GM12878 (cell line): Measurements from ENCODE around the gene LMAN2. TPM values are rescaled to one million over a fixed set of nuclear protein-coding genes. Genes with fewer than 3 reads are reported as not detected.

Experiments
- ATAC-seq: fragments of 200-7000 bp; cut with Tn5 transposase; 3 replicates; pipeline ENCODE4 v1.9.1; 2020; ENCODE audit warnings: mild to moderate bottlenecking, moderate library complexity
- BruUV-seq: library from RNA; stranded (reverse); fragments of 400-500 nt; replicated peaks from 2 replicates; lab custom pipeline; 2021; lab: Mats Ljungman, UMichigan
- CTCF ChIA-PET: fragments of 300-600 bp; sonication (Branson Sonifier 250); formaldehyde crosslinking; extraction: SDS; loops from one replicate; lab custom pipeline; 2021; ENCODE audit warnings: inconsistent platforms; lab: Yijun Ruan, JAX
- POLR2A ChIA-PET: fragments of 350-600 bp; formaldehyde crosslinking; extraction: SDS; loops from one replicate; lab custom pipeline; 2021; ENCODE audit warnings: inconsistent platforms; lab: Charles Lee
- RAD21 ChIA-PET: fragments of 300-600 bp; sonication (Branson Sonifier 250); formaldehyde crosslinking; loops from one replicate; lab custom pipeline; 2023; ENCODE audit warnings: antibody characterized with exemption; ENCODE audit not compliant: unreplicated experiment; lab: Charles Lee
- SMC1A ChIA-PET: fragments of 300-600 bp; sonication (Branson Sonifier 250); formaldehyde crosslinking; loops from one replicate; lab custom pipeline; 2023; ENCODE audit not compliant: unreplicated experiment, uncharacterized antibody; lab: Charles Lee
- DNase-seq: peaks from one replicate; pipeline ENCODE4 v3.0.0-alpha.2; 2011; ENCODE audit warnings: low read depth, low spot score
- FAIRE-seq: peaks from 3 replicates; lab custom pipeline; 2011; peaks lifted over from hg19 to GRCh38; lab: Jason Lieb, UNC
- H2AFZ ChIP-seq: 2 replicates; pipeline ENCODE4 v1.6.0; 2011; ENCODE audit warnings: low read depth, low read length, control low read depth; ENCODE audit not compliant: control insufficient read depth
- H3K27ac ChIP-seq: 2 replicates; pipeline ENCODE4 v1.5.1; 2011; ENCODE audit warnings: control low read depth; ENCODE audit not compliant: control insufficient read depth, insufficient read depth
- H3K27me3 ChIP-seq, 2 experiments: replicated peaks in 1 of 2; 2 replicates each; pipeline versions ENCODE4 v1.6.0 to v1.6.1; 2011; ENCODE audit warnings: low read length in 1 of 2; ENCODE audit not compliant: control insufficient read depth in 2 of 2, insufficient read depth in 2 of 2
- H3K36me3 ChIP-seq, 2 experiments: 2 replicates each; pipeline ENCODE4 v1.5.1; 2011; ENCODE audit warnings: low read length in 1 of 2; ENCODE audit not compliant: control insufficient read depth in 2 of 2, insufficient read depth in 2 of 2
- H3K4me1 ChIP-seq: 2 replicates; pipeline ENCODE4 v1.6.1; 2011; ENCODE audit warnings: mild to moderate bottlenecking, low read length, moderate library complexity, mixed read lengths; ENCODE audit not compliant: control insufficient read depth, insufficient read depth
- H3K4me2 ChIP-seq: 2 replicates; pipeline ENCODE4 v1.6.0; 2011; ENCODE audit warnings: control low read depth; ENCODE audit not compliant: control insufficient read depth, insufficient read depth
- H3K4me3 ChIP-seq: fragments of 200-600 bp; sonication (generic); 2 replicates; pipeline ENCODE4 v1.5.1; 2016
- H3K79me2 ChIP-seq: 2 replicates; pipeline ENCODE4 v1.6.0; 2011; ENCODE audit warnings: low read length; ENCODE audit not compliant: control insufficient read depth, insufficient read depth
- H3K9ac ChIP-seq: 2 replicates; pipeline ENCODE4 v1.8.0; 2011; ENCODE audit warnings: low read length, control low read depth, mixed read lengths; ENCODE audit not compliant: control insufficient read depth, insufficient read depth
- H3K9me3 ChIP-seq: replicated peaks from 3 replicates; pipeline ENCODE4 v1.5.1; 2011; ENCODE audit warnings: mild to moderate bottlenecking, low read length; ENCODE audit not compliant: control insufficient read depth, insufficient read depth
- H4K20me1 ChIP-seq: 2 replicates; pipeline ENCODE4 v1.6.0; 2011; ENCODE audit not compliant: control insufficient read depth, insufficient read depth
- CBFB ChIP-seq: IDR thresholded peaks from 2 replicates; pipeline ENCODE4 v1.6.1; 2016; ENCODE audit warnings: antibody characterized with exemption, low read depth
- CHD4 ChIP-seq: fragments of 200-600 bp; sonication (generic); IDR thresholded peaks from 2 replicates; pipeline ENCODE4 v1.6.1; 2016; ENCODE audit warnings: mild to moderate bottlenecking
- FOXK2 ChIP-seq: fragments of 450-650 bp; IDR thresholded peaks from 2 replicates; pipeline ENCODE4 v1.6.1; 2017; ENCODE audit warnings: mild to moderate bottlenecking, moderate library complexity
- IKZF2 ChIP-seq, 2 experiments: fragments of 450-650 bp; IDR thresholded peaks; 2 replicates each; pipeline ENCODE4 v1.6.1; 2017; ENCODE audit warnings: mild to moderate bottlenecking in 2 of 2, moderate library complexity in 2 of 2
- POU2F2 ChIP-seq: IDR thresholded peaks from 3 replicates; pipeline ENCODE4 v1.6.1; 2011; ENCODE audit warnings: low read depth, mild to moderate bottlenecking, low read length, borderline replicate concordance
- RELA ChIP-seq: fragments of 450-650 bp; IDR thresholded peaks from 2 replicates; pipeline ENCODE4 v1.8.0; 2014; ENCODE audit warnings: borderline replicate concordance; ENCODE audit not compliant: partially characterized antibody
- SP1 ChIP-seq: IDR thresholded peaks from one replicate; pipeline ENCODE4 v1.6.1; 2011; ENCODE audit warnings: low read depth, low read length
- YY1 ChIP-seq: IDR thresholded peaks from 2 replicates; pipeline ENCODE4 v1.6.1; 2011; ENCODE audit warnings: low read depth, mild to moderate bottlenecking, low read length
- ZSCAN29 ChIP-seq: fragments of 450-650 bp; IDR thresholded peaks from 2 replicates; pipeline ENCODE4 v1.6.1; 2017; ENCODE audit warnings: mild to moderate bottlenecking, moderate library complexity
- WGBS: methylation state at CpG from one replicate; pipeline ENCODE4 v1.1.6; 2016; ENCODE audit warnings: low lambda C conversion rate; ENCODE audit not compliant: insufficient replicate concordance, insufficient coverage; ENCODE audit errors: missing lambda C conversion rate; 5-methylcytosine and 5-hydroxymethylcytosine counted together
- in situ Hi-C: fragments of 300-500 bp; cut with MboI; formaldehyde crosslinking; loops from 9 replicates; pipeline ENCODE4 v1.14.3; 2018; ENCODE audit warnings: mixed read lengths
- intact Hi-C: fragments of 100-400 bp; cut with micrococcal nuclease; formaldehyde crosslinking; loops from one replicate; pipeline ENCODE4 v1.14.2; 2022; ENCODE audit not compliant: unreplicated experiment
- polyA plus RNA-seq, 11 experiments: library from polyadenylated mRNA; depleted of rRNA in 4 of 11; unstranded in 6 of 11; stranded (reverse) in 5 of 11; fragments of >200 nt; fragmentation: Nextera tagmentation in 4 of 11; fragmentation: Illumina TruSeq in 1 of 11; extraction: Ambion mirVana in 4 of 11; extraction: Trizol in 1 of 11; gene quantifications; 1 replicate in 1 of 11; 2 replicates in 10 of 11; pipeline versions ENCODE4 v1.2.1 to v1.2.3, GENCODE V29; 2011 to 2016; ENCODE audit warnings: inconsistent platforms in 2 of 11, missing spikeins in 2 of 11, low read depth in 1 of 11
- total RNA-seq, 4 experiments: library from RNA; depleted of rRNA in 3 of 4; stranded (reverse); fragments of >200 nt in 3 of 4; fragmentation: Illumina TruSeq in 1 of 4; extraction: Trizol in 1 of 4; gene quantifications; 2 replicates each; pipeline versions ENCODE4 v1.2.1 to v1.2.3, GENCODE V29; 2013 to 2021
- TF ChIP-seq, protein P1 (sequence below): fragments of 450-650 bp; formaldehyde crosslinking; IDR thresholded peaks from 2 replicates; pipeline ENCODE4 v1.4.0; 2022; ENCODE audit warnings: mild to moderate bottlenecking, moderate library complexity
- TF ChIP-seq, protein P2 (sequence below): IDR thresholded peaks from 2 replicates; pipeline ENCODE4 v1.6.1; 2011; ENCODE audit warnings: borderline replicate concordance, low read depth, mild to moderate bottlenecking, moderate library complexity, low read length; ENCODE audit not compliant: insufficient read depth, poor library complexity, severe bottlenecking
- TF ChIP-seq, protein P3 (sequence below): fragments of 450-650 bp; IDR thresholded peaks from 2 replicates; pipeline ENCODE4 v1.6.1; 2017; ENCODE audit warnings: mild to moderate bottlenecking, moderate library complexity
- TF ChIP-seq, protein P4 (sequence below): fragments of 450-650 bp; IDR thresholded peaks from 2 replicates; pipeline ENCODE4 v1.6.1; 2017; ENCODE audit warnings: mild to moderate bottlenecking, low read depth, inconsistent platforms; ENCODE audit not compliant: poor library complexity, severe bottlenecking

Gene LMAN2
- total and polyA plus RNA-seq, 10 of the 15 experiments (the other 5 are each of a cell fraction or from before 2014, with no cell fraction given), result 2.4 to 264 (median 147) TPM

DNA sequence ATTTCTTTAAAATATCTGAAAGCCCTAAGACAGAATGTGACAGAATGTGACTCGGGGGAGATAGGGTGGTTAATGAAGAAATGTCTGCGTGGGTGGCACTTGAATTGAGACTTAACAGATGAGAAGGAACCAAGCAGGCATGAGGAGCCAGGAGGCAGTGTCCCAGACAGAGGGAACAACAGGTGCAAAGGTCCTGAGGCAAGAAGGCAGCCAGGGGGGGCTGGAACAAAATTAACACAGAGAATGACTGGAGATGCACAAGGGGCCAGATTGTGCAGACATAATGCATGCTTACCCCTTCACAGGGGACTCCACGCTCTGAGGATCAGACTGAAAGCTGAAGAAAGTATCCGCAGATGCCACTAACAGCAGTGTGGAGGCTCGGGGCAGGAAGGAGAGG is 1.7 kb downstream of the LMAN2 start:
- H3K9ac ChIP-seq, result peak overlapping the region; percentile 91
- FAIRE-seq (no peak), DNase-seq (no peak), ATAC-seq (no peak)
- no peaks in the 10 kb centered on the region for H3K9me3 ChIP-seq
- peaks cover 13% of the 10 kb centered on the region for H3K4me1 ChIP-seq
- RAD21 ChIA-PET, result interaction anchor here (1.2 to 2.1 kb wide), 2 partner anchors 29 to 33 kb away, joined by 3 to 6 read pairs; no protein-coding TSS in a partner anchor
- BruUV-seq, result no TSS peak
- no peak overlapping the region for H3K27ac ChIP-seq
- no peaks in the 10 kb centered on the region for H3K27me3 ChIP-seq
- in situ Hi-C loops, result no loop called here
- peak overlapping the region; percentile 90 for H3K4me2 ChIP-seq
- CTCF ChIA-PET, result interaction anchor here (1.3 to 7.2 kb wide), 6 partner anchors 23 to 106 kb away, joined by 4 to 46 read pairs (median 8); no protein-coding TSS in a partner anchor
- SMC1A ChIA-PET, result interaction anchor here (1.2 to 1.8 kb wide), 3 partner anchors 8 to 40 kb away, joined by 4 to 8 read pairs (median 7); partner anchors contain the start of gene RGS14
- H3K4me3 ChIP-seq, result peak overlapping the region; percentile 98
- WGBS, result 56% methylated on average over 5 of the region's 5 CpGs
- intact Hi-C loops, result no loop called here
- TF ChIP-seq YY1, result no peak
- TF ChIP-seq IKZF2 (IDR thresholded peaks at IDR 0.05), result no peak
- TF ChIP-seq RELA, result no peak
- TF ChIP-seq, protein P1, sequence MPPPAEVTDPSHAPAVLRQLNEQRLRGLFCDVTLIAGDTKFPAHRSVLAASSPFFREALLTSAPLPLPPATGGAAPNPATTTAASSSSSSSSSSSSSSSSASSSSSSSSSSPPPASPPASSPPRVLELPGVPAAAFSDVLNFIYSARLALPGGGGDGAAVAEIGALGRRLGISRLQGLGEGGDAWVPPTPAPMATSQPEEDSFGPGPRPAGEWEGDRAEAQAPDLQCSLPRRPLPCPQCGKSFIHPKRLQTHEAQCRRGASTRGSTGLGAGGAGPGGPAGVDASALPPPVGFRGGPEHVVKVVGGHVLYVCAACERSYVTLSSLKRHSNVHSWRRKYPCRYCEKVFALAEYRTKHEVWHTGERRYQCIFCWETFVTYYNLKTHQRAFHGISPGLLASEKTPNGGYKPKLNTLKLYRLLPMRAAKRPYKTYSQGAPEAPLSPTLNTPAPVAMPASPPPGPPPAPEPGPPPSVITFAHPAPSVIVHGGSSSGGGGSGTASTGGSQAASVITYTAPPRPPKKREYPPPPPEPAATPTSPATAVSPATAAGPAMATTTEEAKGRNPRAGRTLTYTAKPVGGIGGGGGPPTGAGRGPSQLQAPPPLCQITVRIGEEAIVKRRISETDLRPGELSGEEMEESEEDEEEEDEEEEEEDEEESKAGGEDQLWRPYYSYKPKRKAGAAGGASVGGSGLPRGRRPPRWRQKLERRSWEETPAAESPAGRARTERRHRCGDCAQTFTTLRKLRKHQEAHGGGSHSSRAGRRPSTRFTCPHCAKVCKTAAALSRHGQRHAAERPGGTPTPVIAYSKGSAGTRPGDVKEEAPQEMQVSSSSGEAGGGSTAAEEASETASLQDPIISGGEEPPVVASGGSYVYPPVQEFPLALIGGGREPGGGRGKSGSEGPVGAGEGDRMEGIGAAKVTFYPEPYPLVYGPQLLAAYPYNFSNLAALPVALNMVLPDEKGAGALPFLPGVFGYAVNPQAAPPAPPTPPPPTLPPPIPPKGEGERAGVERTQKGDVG (CRISPR knock-in tag), result no peak
- TF ChIP-seq, protein P2, sequence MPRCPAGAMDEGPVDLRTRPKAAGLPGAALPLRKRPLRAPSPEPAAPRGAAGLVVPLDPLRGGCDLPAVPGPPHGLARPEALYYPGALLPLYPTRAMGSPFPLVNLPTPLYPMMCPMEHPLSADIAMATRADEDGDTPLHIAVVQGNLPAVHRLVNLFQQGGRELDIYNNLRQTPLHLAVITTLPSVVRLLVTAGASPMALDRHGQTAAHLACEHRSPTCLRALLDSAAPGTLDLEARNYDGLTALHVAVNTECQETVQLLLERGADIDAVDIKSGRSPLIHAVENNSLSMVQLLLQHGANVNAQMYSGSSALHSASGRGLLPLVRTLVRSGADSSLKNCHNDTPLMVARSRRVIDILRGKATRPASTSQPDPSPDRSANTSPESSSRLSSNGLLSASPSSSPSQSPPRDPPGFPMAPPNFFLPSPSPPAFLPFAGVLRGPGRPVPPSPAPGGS, result no peak
- TF ChIP-seq SP1, result no peak
- TF ChIP-seq FOXK2, result no peak
- TF ChIP-seq CHD4, result no peak
- no peak for TF ChIP-seq ZSCAN29
- TF ChIP-seq POU2F2, result no peak
- TF ChIP-seq, protein P3, sequence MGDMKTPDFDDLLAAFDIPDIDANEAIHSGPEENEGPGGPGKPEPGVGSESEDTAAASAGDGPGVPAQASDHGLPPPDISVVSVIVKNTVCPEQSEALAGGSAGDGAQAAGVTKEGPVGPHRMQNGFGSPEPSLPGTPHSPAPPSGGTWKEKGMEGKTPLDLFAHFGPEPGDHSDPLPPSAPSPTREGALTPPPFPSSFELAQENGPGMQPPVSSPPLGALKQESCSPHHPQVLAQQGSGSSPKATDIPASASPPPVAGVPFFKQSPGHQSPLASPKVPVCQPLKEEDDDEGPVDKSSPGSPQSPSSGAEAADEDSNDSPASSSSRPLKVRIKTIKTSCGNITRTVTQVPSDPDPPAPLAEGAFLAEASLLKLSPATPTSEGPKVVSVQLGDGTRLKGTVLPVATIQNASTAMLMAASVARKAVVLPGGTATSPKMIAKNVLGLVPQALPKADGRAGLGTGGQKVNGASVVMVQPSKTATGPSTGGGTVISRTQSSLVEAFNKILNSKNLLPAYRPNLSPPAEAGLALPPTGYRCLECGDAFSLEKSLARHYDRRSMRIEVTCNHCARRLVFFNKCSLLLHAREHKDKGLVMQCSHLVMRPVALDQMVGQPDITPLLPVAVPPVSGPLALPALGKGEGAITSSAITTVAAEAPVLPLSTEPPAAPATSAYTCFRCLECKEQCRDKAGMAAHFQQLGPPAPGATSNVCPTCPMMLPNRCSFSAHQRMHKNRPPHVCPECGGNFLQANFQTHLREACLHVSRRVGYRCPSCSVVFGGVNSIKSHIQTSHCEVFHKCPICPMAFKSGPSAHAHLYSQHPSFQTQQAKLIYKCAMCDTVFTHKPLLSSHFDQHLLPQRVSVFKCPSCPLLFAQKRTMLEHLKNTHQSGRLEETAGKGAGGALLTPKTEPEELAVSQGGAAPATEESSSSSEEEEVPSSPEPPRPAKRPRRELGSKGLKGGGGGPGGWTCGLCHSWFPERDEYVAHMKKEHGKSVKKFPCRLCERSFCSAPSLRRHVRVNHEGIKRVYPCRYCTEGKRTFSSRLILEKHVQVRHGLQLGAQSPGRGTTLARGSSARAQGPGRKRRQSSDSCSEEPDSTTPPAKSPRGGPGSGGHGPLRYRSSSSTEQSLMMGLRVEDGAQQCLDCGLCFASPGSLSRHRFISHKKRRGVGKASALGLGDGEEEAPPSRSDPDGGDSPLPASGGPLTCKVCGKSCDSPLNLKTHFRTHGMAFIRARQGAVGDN, result no peak
- no peak for TF ChIP-seq CBFB
- TF ChIP-seq, protein P4, sequence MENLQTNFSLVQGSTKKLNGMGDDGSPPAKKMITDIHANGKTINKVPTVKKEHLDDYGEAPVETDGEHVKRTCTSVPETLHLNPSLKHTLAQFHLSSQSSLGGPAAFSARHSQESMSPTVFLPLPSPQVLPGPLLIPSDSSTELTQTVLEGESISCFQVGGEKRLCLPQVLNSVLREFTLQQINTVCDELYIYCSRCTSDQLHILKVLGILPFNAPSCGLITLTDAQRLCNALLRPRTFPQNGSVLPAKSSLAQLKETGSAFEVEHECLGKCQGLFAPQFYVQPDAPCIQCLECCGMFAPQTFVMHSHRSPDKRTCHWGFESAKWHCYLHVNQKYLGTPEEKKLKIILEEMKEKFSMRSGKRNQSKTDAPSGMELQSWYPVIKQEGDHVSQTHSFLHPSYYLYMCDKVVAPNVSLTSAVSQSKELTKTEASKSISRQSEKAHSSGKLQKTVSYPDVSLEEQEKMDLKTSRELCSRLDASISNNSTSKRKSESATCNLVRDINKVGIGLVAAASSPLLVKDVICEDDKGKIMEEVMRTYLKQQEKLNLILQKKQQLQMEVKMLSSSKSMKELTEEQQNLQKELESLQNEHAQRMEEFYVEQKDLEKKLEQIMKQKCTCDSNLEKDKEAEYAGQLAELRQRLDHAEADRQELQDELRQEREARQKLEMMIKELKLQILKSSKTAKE, result no peak
- POLR2A ChIA-PET, result interaction anchor here (0.8 to 3.2 kb wide), 2 partner anchors 9 to 11 kb away, joined by 3 to 22 read pairs; no protein-coding TSS in a partner anchor
- H4K20me1 ChIP-seq, result 0 out of 2 replicates have a peak, but pooled peaks cover 3% of the 10 kb centered on the region
- H3K36me3 ChIP-seq, result peaks cover 0 to 11% of the 10 kb centered on the region in 2 experiments; a peak in 2 of 4 replicates
- H3K79me2 ChIP-seq, result peaks cover 51% of the 10 kb centered on the region
- H2AFZ ChIP-seq, result no peak overlapping the region
